Cardiac muscle cell (in vitro differentiated cells and primary cell): ENCODE results near the gene CYP2W1. TPM values are rescaled to one million over a fixed set of nuclear protein-coding genes. Genes with fewer than 3 reads are reported as not detected.

Experiments used
- DNase-seq, 2 donors: peaks; one replicate each; pipeline versions ENCODE4 v3.0.0 to v3.0.0-alpha.2; 2010 to 2017; ENCODE audit warnings: low read depth in 1 of 2, low spot score in 1 of 2
- H3K27ac ChIP-seq: fragments of 200-600 bp; sonication (generic); 2 replicates; pipeline ENCODE4 v1.5.1; 2016
- H3K27me3 ChIP-seq: fragments of 200-600 bp; sonication (generic); 2 replicates; pipeline ENCODE4 v1.6.0; 2016; ENCODE audit warnings: control low read depth
- H3K36me3 ChIP-seq: fragments of 200-600 bp; sonication (generic); 2 replicates; pipeline ENCODE4 v1.5.1; 2016; ENCODE audit warnings: control low read depth
- H3K4me1 ChIP-seq: fragments of 200-600 bp; sonication (generic); 2 replicates; pipeline ENCODE4 v1.8.1; 2017; ENCODE audit warnings: low read depth, mild to moderate bottlenecking, mixed run types
- H3K4me3 ChIP-seq: fragments of 200-600 bp; sonication (generic); 2 replicates; pipeline ENCODE4 v1.5.1; 2016; ENCODE audit warnings: mild to moderate bottlenecking
- H3K9me3 ChIP-seq: fragments of 200-600 bp; sonication (generic); 2 replicates; pipeline ENCODE4 v1.5.1; 2017; ENCODE audit warnings: low read depth, mild to moderate bottlenecking, control low read depth
- CTCF ChIP-seq: IDR thresholded peaks from 2 replicates; pipeline ENCODE4 v1.5.1; 2012; ENCODE audit warnings: low read depth, mild to moderate bottlenecking, low read length
- polyA plus RNA-seq: library from polyadenylated mRNA; unstranded; fragments of >200 nt; fragmentation: Nextera tagmentation; extraction: Ambion mirVana; gene quantifications from 2 replicates; pipeline ENCODE4 v1.2.1, GENCODE V29; 2016
- total RNA-seq: library from RNA; depleted of rRNA; stranded (reverse); fragments of >200 nt; gene quantifications from 2 replicates; pipeline ENCODE4 v1.2.3, GENCODE V29; 2016

Gene CYP2W1
- total and polyA plus RNA-seq, 2 experiments from 2014 or later: 0.10 to 3.4 TPM

GRCh38 chr7:1019255-1019785, 36.3 kb downstream of the CYP2W1 start:
- Histone ChIP-seq H3K4me1 (no peaks in the 10 kb centered on the region), H3K9me3 (no peaks in the 10 kb centered on the region), H3K27ac (no peak overlapping the region), H3K27me3 (no peaks in the 10 kb centered on the region), H3K36me3 (no peaks in the 10 kb centered on the region), H3K4me3 (no peak overlapping the region)
- no peak for DNase-seq
- TF ChIP-seq CTCF: no peak

DNA sequence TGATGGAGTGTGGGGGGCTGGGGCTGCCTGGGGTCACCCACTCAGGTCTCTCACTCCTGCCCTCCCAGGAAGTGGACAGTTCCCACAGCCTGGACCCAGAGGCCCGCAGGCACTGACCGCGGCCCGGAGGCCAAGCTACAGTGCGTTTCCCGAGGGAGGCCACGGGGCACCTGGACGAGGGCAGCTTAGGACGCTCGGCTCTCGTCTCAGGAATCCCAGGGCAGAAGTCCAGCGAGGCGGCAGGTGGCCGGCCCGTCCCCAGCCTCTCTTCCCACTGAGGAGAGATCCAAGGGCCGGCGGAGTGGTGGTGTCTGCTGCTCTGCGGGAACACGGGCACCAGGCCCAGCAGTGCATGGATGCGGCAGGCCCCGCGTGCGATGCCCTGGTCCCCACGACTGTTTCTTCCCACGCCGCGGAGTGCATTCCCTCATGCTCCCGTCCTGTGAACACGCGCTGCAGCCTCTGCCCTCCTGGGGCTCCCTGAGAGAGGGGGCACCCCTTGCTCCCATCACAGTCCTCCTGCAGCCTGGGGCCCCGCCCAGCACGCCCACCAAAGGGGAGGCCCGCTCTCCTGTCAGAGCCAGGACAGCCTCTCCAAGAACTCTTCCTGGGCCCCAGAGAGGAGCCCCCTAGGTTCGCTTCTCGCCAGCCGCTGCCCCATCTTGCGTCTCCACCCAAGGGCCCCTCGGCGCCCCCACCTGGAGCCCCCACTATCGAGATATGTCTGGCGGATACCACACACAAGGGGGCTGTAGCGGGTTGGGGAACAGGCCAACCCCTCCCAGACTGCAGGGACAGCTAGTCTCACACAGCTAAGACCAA, 37.0 kb downstream of the CYP2W1 start:
- Histone ChIP-seq H3K4me1 (no peaks in the 10 kb centered on the region), H3K27ac (no peak overlapping the region), H3K9me3 (no peaks in the 10 kb centered on the region), H3K4me3 (no peak overlapping the region), H3K36me3 (no peaks in the 10 kb centered on the region), H3K27me3 (no peaks in the 10 kb centered on the region)
- no peak for TF ChIP-seq CTCF
- no peak for DNase-seq

GRCh38 chr7:1020849-1021251, 37.9 kb downstream of the CYP2W1 start:
- no peak overlapping the region for H3K4me3 ChIP-seq
- DNase-seq: no peak
- no peaks in the 10 kb centered on the region for H3K4me1 ChIP-seq
- H3K9me3 ChIP-seq: no peaks in the 10 kb centered on the region
- no peak for TF ChIP-seq CTCF
- no peak overlapping the region for H3K27ac ChIP-seq
- no peaks in the 10 kb centered on the region for H3K27me3 ChIP-seq
- H3K36me3 ChIP-seq: no peaks in the 10 kb centered on the region

GRCh38 chr7:1021366-1021765, 38.4 kb downstream of the CYP2W1 start:
- Histone ChIP-seq H3K4me1 (no peaks in the 10 kb centered on the region), H3K4me3 (no peak overlapping the region), H3K36me3 (no peaks in the 10 kb centered on the region), H3K27me3 (no peaks in the 10 kb centered on the region), H3K27ac (no peak overlapping the region), H3K9me3 (no peaks in the 10 kb centered on the region)
- no peak for DNase-seq
- TF ChIP-seq CTCF: no peak

DNA sequence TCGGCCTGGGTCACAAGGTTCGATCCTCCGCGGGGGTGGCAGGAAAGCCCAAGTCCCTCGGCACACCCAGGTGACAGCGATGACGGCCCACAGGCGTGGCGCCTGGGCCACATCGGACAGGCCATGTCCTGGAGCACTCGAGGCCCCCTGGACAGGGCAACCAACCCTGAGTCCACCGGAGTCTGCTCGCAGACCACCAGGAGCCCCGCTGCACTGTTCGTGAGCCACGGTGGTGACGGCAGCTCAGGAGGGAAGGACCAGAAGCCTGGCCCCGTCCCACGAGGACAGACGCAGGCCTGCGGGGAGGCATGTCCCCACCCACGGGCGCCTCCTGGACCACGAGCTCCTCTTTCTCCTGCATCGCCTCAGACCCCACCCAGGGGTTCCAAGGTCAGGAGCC, 39.0 kb downstream of the CYP2W1 start:
- Histone ChIP-seq H3K27ac (no peak overlapping the region), H3K9me3 (no peaks in the 10 kb centered on the region), H3K36me3 (no peaks in the 10 kb centered on the region), H3K4me3 (no peak overlapping the region), H3K4me1 (peaks cover 3% of the 10 kb centered on the region), H3K27me3 (no peaks in the 10 kb centered on the region)
- TF ChIP-seq CTCF: no peak
- DNase-seq: no peak
